Activated CD4-positive, alpha-beta T cell treated with anti-CD3 and anti-CD28 coated beads, Interleukin-2, amount 50 U/mL, for 1 hour (primary cell): Measurements from ENCODE around the gene PRAC2.

ENCODE experiments used
- DNase-seq: peaks from one replicate; pipeline ENCODE4 v3.0.0-alpha.2; 2020

PRAC2 gene

GRCh38 chr17:48734333-48735061, 11.5 kb downstream of the PRAC2 start:
- no peak for DNase-seq

- DNase-seq, result no peak
These were observed 12.0 kb downstream of the PRAC2 start for GRCh38 chr17:48735062-48735351.

- DNase-seq, result no peak
These were observed 14.5 kb downstream of the PRAC2 start for GRCh38 chr17:48737330-48738043.

- DNase-seq, result no peak
These were observed 15.4 kb downstream of the PRAC2 start for GRCh38 chr17:48738424-48738802.

GRCh38 chr17:48738803-48739526, 16.0 kb downstream of the PRAC2 start:
- DNase-seq, result no peak

- DNase-seq, result no peak
These were observed 17.6 kb downstream of the PRAC2 start for GRCh38 chr17:48740537-48740936.

- DNase-seq, result no peak
These were observed 22.6 kb downstream of the PRAC2 start for GRCh38 chr17:48745381-48746275.

- DNase-seq, result no peak
These were observed 24.0 kb downstream of the PRAC2 start for GRCh38 chr17:48746916-48747444.

GRCh38 chr17:48747445-48748363, 24.7 kb downstream of the PRAC2 start:
- DNase-seq, result no peak

GRCh38 chr17:48748718-48749566, 26.0 kb downstream of the PRAC2 start:
- no peak for DNase-seq

GRCh38 chr17:48749621-48750553, 26.9 kb downstream of the PRAC2 start:
- no peak for DNase-seq

GRCh38 chr17:48751172-48751571, 28.2 kb downstream of the PRAC2 start:
- no peak for DNase-seq

GRCh38 chr17:48751733-48752398, 28.9 kb downstream of the PRAC2 start:
- DNase-seq, result no peak

GRCh38 chr17:48752399-48753288, 29.7 kb downstream of the PRAC2 start:
- no peak for DNase-seq

GRCh38 chr17:48753794-48754499, 31.0 kb downstream of the PRAC2 start:
- DNase-seq, result no peak

GRCh38 chr17:48754500-48755261, 31.7 kb downstream of the PRAC2 start:
- no peak for DNase-seq
